Measurements from ENCODE around the gene SORL1.

SORL1 gene

DNA sequence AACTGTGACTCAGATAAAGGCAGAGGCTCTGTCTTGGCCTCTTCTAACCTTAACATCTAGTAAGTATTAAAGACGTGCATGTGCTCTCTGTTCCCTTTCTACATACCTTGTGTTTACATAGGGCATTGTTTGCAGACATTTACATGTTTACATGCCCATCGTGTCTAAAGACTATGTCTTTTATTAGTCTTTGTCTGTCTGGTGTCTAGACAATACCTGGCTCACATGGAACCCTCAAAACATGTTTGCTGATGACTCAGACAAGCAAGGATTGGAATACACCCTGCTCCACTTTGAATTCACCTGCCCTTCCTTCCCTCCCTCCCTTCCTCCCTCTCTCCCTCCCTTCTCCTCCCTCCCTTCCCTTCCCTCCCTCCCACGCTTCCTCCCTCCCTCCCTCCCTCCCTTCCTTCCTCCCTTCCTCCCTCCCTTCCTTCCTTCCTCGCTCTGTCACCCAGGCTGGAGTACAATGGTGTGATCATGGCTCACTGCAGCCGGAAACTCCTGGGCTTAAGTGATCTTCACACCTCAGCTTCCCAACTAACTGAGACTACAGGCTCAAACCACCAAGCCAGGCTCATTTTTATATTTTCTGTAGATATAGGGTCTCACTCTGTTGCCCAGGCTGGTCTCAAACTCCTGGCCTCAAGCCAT, 24.4 kb downstream of the SORL1 start:
- TF ChIP-seq, protein P1, sequence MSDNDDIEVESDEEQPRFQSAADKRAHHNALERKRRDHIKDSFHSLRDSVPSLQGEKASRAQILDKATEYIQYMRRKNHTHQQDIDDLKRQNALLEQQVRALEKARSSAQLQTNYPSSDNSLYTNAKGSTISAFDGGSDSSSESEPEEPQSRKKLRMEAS (IDR thresholded peaks at IDR 0.05; ENCODE audit: low read depth, low read length): no peak
- TF ChIP-seq, protein P2, sequence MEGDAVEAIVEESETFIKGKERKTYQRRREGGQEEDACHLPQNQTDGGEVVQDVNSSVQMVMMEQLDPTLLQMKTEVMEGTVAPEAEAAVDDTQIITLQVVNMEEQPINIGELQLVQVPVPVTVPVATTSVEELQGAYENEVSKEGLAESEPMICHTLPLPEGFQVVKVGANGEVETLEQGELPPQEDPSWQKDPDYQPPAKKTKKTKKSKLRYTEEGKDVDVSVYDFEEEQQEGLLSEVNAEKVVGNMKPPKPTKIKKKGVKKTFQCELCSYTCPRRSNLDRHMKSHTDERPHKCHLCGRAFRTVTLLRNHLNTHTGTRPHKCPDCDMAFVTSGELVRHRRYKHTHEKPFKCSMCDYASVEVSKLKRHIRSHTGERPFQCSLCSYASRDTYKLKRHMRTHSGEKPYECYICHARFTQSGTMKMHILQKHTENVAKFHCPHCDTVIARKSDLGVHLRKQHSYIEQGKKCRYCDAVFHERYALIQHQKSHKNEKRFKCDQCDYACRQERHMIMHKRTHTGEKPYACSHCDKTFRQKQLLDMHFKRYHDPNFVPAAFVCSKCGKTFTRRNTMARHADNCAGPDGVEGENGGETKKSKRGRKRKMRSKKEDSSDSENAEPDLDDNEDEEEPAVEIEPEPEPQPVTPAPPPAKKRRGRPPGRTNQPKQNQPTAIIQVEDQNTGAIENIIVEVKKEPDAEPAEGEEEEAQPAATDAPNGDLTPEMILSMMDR (IDR thresholded peaks at IDR 0.05; ENCODE audit: low read depth, low read length): no peak
- TF ChIP-seq POLR2A (IDR thresholded peaks at IDR 0.05; ENCODE audit: extremely low read depth, insufficient read length): no peak
- no peak for TF ChIP-seq MYC (IDR thresholded peaks at IDR 0.05; ENCODE audit: low read depth, low read length)
- no peak overlapping the region for H3K4me3 ChIP-seq (ENCODE audit: low read depth, low read length)
- no peak for DNase-seq (ENCODE audit: low read depth)

DNA sequence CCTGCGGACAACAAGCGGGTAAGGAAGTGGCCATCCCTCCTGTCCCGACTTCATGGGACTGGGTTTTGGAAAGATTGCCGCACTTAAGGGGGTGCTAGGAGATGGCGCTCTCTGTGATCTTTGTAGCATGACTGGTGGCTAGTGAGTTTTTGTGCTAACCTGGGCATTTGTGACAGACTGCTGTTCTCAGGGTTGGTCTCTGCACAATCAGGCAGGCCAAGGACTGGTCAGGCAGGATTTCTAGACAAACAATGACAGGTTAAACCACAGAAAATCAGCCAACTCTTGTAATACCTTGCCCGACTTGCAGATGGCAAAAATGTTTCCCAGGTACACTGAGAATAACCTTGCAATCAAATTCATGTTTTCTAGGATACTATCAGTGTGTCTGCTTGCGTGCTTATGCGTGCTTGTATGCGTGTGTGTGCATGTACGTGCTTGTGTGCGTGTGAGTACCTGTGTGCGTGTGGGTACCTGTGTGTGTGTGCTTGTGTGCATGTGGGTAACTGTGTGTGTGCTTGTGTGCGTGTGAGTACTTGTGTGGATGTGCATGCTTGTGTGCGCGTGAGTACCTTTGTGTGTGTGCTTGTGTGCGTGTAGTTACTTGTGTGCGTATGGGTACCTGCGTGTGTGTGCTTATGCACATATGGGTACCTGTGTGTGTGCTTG, 26.2 kb downstream of the SORL1 start:
- peak overlapping the region; percentile 49 for H3K4me3 ChIP-seq (ENCODE audit: low read depth, low read length)
- DNase-seq (ENCODE audit: low read depth): no peak
- no peak for TF ChIP-seq POLR2A (IDR thresholded peaks at IDR 0.05; ENCODE audit: extremely low read depth, insufficient read length)
- TF ChIP-seq MYC (IDR thresholded peaks at IDR 0.05; ENCODE audit: low read depth, low read length): no peak
- TF ChIP-seq, protein P1 (IDR thresholded peaks at IDR 0.05; ENCODE audit: low read depth, low read length): no peak
- TF ChIP-seq, protein P2 (IDR thresholded peaks at IDR 0.05; ENCODE audit: low read depth, low read length): no peak

DNA sequence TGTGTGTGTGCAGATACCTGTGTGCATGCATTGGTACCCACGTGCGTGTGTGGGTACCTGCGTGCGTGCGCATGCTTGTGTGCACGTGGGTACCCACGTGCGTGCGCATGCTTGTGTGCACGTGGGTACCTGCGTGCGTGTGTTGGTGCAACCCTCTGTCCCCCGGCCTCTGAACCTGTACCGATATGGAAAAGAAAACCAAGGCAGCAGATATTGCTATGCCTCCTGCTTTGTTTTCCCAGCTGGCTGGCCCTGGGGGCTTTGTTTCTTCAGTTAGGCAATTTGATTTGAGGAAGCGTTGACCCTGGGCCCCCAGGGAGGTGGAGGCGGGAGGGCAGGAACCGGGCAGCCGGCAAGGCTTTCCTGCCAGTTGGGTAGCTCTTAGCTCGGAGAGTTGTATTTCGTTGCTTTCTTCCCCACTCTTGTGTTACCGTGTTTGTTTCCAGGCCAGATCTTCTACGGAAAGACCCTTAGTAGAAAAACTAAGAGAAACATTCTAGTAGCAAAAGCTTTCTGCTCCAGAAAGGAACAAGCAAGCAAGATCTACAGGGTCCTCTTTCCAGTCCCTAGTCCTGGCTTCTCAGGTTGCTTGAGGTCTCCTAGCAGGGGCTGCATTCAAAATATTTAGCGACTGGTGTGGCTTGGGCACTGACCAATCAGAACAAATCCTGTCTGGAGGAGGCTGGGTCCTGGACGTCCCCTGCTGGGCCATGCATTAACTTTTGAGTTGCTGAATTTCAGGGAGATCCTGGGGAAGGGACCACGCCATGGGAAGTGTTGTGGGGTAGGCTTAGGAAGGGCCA, 27.0 kb downstream of the SORL1 start:
- DNase-seq (ENCODE audit: low read depth): peak; percentile 96
- TF ChIP-seq, protein P2 (IDR thresholded peaks at IDR 0.05; ENCODE audit: low read depth, low read length): no peak
- TF ChIP-seq POLR2A (IDR thresholded peaks at IDR 0.05; ENCODE audit: extremely low read depth, insufficient read length) (peak; percentile 33), MYC (IDR thresholded peaks at IDR 0.05; ENCODE audit: low read depth, low read length) (peak; percentile 91)
- TF ChIP-seq, protein P1 (IDR thresholded peaks at IDR 0.05; ENCODE audit: low read depth, low read length): peak; percentile 97
- peak overlapping the region; percentile 49 for H3K4me3 ChIP-seq (ENCODE audit: low read depth, low read length)

GRCh38 chr11:121479698-121480238, 27.7 kb downstream of the SORL1 start:
- H3K4me3 ChIP-seq (ENCODE audit: low read depth, low read length): peak overlapping the region; percentile 49
- DNase-seq (ENCODE audit: low read depth): no peak
- no peak for TF ChIP-seq POLR2A (IDR thresholded peaks at IDR 0.05; ENCODE audit: extremely low read depth, insufficient read length)
- TF ChIP-seq, protein P1 (IDR thresholded peaks at IDR 0.05; ENCODE audit: low read depth, low read length): no peak
- TF ChIP-seq, protein P2 (IDR thresholded peaks at IDR 0.05; ENCODE audit: low read depth, low read length): no peak
- TF ChIP-seq MYC (IDR thresholded peaks at IDR 0.05; ENCODE audit: low read depth, low read length): no peak

DNA sequence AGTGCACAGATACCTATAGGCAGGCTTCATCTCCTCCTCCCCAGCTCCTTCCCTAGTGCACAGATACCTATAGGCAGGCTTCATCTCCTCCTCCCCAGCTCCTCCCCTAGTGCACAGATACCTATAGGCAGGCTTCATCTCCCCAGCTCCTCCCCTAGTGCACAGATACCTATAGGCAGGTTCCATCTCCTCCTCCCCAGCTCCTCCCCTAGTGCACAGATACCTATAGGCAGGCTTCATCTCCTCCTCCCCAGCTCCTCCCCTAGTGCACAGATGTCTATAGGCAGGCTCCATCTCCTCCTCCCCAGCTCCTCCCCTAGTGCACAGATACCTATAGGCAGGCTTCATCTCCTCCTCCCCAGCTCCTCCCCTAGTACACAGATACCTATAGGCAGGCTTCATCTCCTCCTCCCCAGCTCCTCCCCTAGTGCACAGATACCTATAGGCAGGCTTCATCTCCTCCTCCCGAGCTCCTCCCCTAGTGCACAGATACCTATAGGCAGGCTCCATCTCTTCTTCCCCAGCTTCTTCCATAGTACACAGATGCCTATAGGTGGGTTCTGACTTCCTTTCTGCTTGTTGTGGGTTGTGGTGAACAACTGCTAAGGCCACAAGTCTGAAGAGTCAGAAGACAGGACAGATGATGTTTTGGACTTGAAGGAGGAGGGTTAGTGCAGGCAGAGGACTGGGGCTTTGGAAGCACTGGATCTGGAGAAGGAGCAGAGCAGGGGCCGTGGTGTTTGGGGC, 29.5 kb downstream of the SORL1 start:
- peak overlapping the region; percentile 64 for H3K4me3 ChIP-seq (ENCODE audit: low read depth, low read length)
- TF ChIP-seq MYC (IDR thresholded peaks at IDR 0.05; ENCODE audit: low read depth, low read length) (peak; percentile 32; the same call in 1 of the 2 replicates), POLR2A (IDR thresholded peaks at IDR 0.05; ENCODE audit: extremely low read depth, insufficient read length) (peak; percentile 49)
- TF ChIP-seq, protein P1 (IDR thresholded peaks at IDR 0.05; ENCODE audit: low read depth, low read length): peak; percentile 8; the same call in 1 of the 2 replicates
- peak; percentile 94 for DNase-seq (ENCODE audit: low read depth)
